NOMO-1 treated with dmso at 0.1 percent for 144 hours (cell line): ENCODE measurements around the gene ZNF20.
A peak's percentile ranks its signal among the peaks of the same experiment; 100 is the strongest.

ENCODE experiments used
- DNase-seq: peaks from one replicate; lab custom pipeline; 2025; ENCODE audit not compliant: unreplicated experiment; lab: John Stamatoyannopoulos, UW

ZNF20 gene

GRCh38 chr19:12139885-12140544, at the start of gene ZNF20:
Gene ZNF20 (minus strand): TSS chr19:12140350. CDS start chr19:12140182, 168 bp downstream.
- peak; percentile 85 for DNase-seq

GRCh38 chr19:12187625-12188024, 47.5 kb upstream of the ZNF20 start:
- no peak for DNase-seq

GRCh38 chr19:12180377-12180776, 40.2 kb upstream of the ZNF20 start:
- DNase-seq = no peak

- no peak for DNase-seq
These were observed 26.5 kb upstream of the ZNF20 start for GRCh38 chr19:12166626-12167025.

- DNase-seq = no peak
These were observed 23.7 kb upstream of the ZNF20 start for GRCh38 chr19:12163826-12164225.

- DNase-seq = peak; percentile 85
These were observed 23.0 kb upstream of the ZNF20 start, which contains the start of gene ZNF136 for GRCh38 chr19:12162882-12163806. Gene ZNF136 (plus strand): TSS chr19:12163096. CDS start chr19:12163204, 108 bp downstream.

GRCh38 chr19:12162513-12162881, 22.3 kb upstream of the ZNF20 start:
- DNase-seq = no peak

- no peak for DNase-seq
These were observed 19.7 kb upstream of the ZNF20 start for GRCh38 chr19:12159773-12160414.

- no peak for DNase-seq
These were observed 16.3 kb upstream of the ZNF20 start, which contains the start of gene ZNF625 for GRCh38 chr19:12156223-12157058. Gene ZNF625 (minus strand): TSS chr19:12156734. CDS start chr19:12156558, 176 bp downstream.

GRCh38 chr19:12155324-12155860, 15.2 kb upstream of the ZNF20 start:
- DNase-seq = no peak

- DNase-seq = no peak
These were observed 5.2 kb upstream of the ZNF20 start for GRCh38 chr19:12145348-12145747.

GRCh38 chr19:12141405-12141736, 1.2 kb upstream of the ZNF20 start:
- no peak for DNase-seq

- DNase-seq = peak; percentile 65
These were observed 625 bp upstream of the ZNF20 start for GRCh38 chr19:12140545-12141404.

- no peak for DNase-seq
These were observed 881 bp downstream of the ZNF20 start for GRCh38 chr19:12139269-12139668.

- DNase-seq = no peak
These were observed 2.8 kb downstream of the ZNF20 start for GRCh38 chr19:12137221-12137940.

GRCh38 chr19:12133069-12133468, 7.1 kb downstream of the ZNF20 start:
- DNase-seq = no peak

GRCh38 chr19:12126707-12127106, 13.4 kb downstream of the ZNF20 start:
- no peak for DNase-seq

- no peak for DNase-seq
These were observed 22.8 kb downstream of the ZNF20 start for GRCh38 chr19:12117201-12117970.
